Measurements from ENCODE around the gene ESYT2. TPM values are rescaled to one million over a fixed set of nuclear protein-coding genes. Genes with fewer than 3 reads are reported as not detected.

ESYT2 gene
- polyA plus RNA-seq, 1 donor (not counting 4 experiments of a cell fraction or from before 2014, with no cell fraction given), result 45.9 TPM

DNA sequence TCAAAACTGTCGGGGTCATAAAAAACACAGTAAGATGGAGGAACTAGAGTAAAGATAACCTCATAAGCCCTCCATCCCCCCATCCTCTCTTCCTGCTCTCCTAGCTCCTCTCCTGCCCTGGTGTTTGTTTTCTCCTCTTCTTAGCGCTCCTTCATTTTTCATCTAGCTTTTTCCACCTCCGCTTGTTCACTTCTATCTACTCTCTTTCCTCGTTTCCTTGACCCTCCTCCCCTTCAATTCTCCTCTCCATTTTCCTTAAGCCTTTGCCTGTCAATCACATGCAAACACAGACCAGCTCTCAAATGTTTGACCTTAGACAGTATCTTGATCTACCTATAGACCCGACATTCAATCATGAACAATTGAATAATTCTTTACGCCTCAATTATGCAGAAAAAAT, 134.7 kb downstream of the ESYT2 start:
- no peaks in the 10 kb centered on the region for H3K9me3 ChIP-seq (ENCODE audit: control insufficient read depth, low read depth, low read length)
- peaks cover 29% of the 10 kb centered on the region for H3K79me2 ChIP-seq (ENCODE audit: control insufficient read depth, insufficient read depth, low read length)
- H3K4me1 ChIP-seq (ENCODE audit: control insufficient read depth, extremely low read depth, insufficient read depth, low read length), result peaks cover 3% of the 10 kb centered on the region
- dilution Hi-C loops (cut with MboI; ENCODE audit: extremely low pct_ligation_motif_present, low sequenced_read_pairs), result no loop called here
- no peak overlapping the region for H3K4me3 ChIP-seq (ENCODE audit: control insufficient read depth in 2 of 3, extremely low read depth in 1 of 3, insufficient read depth in 2 of 3, low read depth in 1 of 3, low read length in 3 of 3)
- H3K27ac ChIP-seq (ENCODE audit: control insufficient read depth, insufficient read depth, low read length), result no peak overlapping the region
- H2AFZ ChIP-seq (ENCODE audit: control insufficient read depth, low read length), result no peak overlapping the region
- H4K20me1 ChIP-seq (ENCODE audit: control insufficient read depth, extremely low read depth, insufficient read depth, low read length), result no peaks in the 10 kb centered on the region
- FAIRE-seq (no peak), DNase-seq (ENCODE audit: low read depth, low spot score) (no peak)
- H3K27me3 ChIP-seq (ENCODE audit: control insufficient read depth, extremely low read depth, insufficient read depth, low read length), result no peaks in the 10 kb centered on the region
- H3K4me2 ChIP-seq (ENCODE audit: control insufficient read depth, extremely low read depth, insufficient read depth, low read depth, low read length), result no peak overlapping the region
- no peak for TF ChIP-seq CTCF (optimal IDR thresholded peaks at IDR 0.05 in 1 of 3, IDR thresholded peaks at IDR 0.05 in 1 of 3, conservative IDR thresholded peaks at IDR 0.05 in 1 of 3; ENCODE audit: extremely low read depth in 1 of 3, insufficient read depth in 2 of 3, low read length in 3 of 3)
- TF ChIP-seq EZH2 (IDR thresholded peaks at IDR 0.05; ENCODE audit: low read length), result no peak
- H3K9me1 ChIP-seq (ENCODE audit: control insufficient read depth, extremely low read depth, insufficient read depth, low read length), result no peaks in the 10 kb centered on the region
- H3K9ac ChIP-seq (ENCODE audit: control insufficient read depth, extremely low read depth, insufficient read depth, low read length), result no peak overlapping the region
- H3K36me3 ChIP-seq (ENCODE audit: control insufficient read depth in 2 of 2, extremely low read depth in 1 of 2, insufficient read depth in 2 of 2, low read length in 2 of 2), result peaks cover 0 to 13% of the 10 kb centered on the region in 2 experiments

DNA sequence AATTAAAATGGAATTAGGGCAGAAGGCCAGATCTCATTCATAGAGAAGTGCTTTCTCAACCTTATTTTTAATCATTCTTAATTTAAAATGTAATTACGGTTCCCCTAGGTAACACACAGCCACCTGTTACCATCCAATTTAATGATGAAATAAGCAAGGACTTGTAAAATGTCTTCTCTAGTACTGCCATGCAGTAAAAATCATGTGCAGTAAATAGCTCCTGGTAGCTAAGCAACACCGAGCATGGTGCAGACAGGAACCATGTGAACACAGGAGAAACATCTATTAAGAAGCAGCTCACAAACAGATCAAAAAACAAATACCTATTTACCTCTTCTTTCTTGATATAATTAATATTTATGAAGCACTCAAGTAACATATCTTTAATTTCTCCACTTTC, 139.8 kb downstream of the ESYT2 start:
- no peak overlapping the region for H2AFZ ChIP-seq (ENCODE audit: control insufficient read depth, low read length)
- no peak overlapping the region for H3K4me3 ChIP-seq (ENCODE audit: control insufficient read depth in 2 of 3, extremely low read depth in 1 of 3, insufficient read depth in 2 of 3, low read depth in 1 of 3, low read length in 3 of 3)
- peaks cover 0 to 4% of the 10 kb centered on the region in 2 experiments for H3K36me3 ChIP-seq (ENCODE audit: control insufficient read depth in 2 of 2, extremely low read depth in 1 of 2, insufficient read depth in 2 of 2, low read length in 2 of 2)
- DNase-seq (ENCODE audit: low read depth, low spot score) (no peak), FAIRE-seq (no peak)
- H3K27me3 ChIP-seq (ENCODE audit: control insufficient read depth, extremely low read depth, insufficient read depth, low read length), result no peaks in the 10 kb centered on the region
- no peaks in the 10 kb centered on the region for H3K79me2 ChIP-seq (ENCODE audit: control insufficient read depth, insufficient read depth, low read length)
- dilution Hi-C loops (cut with MboI; ENCODE audit: extremely low pct_ligation_motif_present, low sequenced_read_pairs), result no loop called here
- H3K4me1 ChIP-seq (ENCODE audit: control insufficient read depth, extremely low read depth, insufficient read depth, low read length), result no peaks in the 10 kb centered on the region
- no peaks in the 10 kb centered on the region for H3K9me3 ChIP-seq (ENCODE audit: control insufficient read depth, low read depth, low read length)
- no peak overlapping the region for H3K9ac ChIP-seq (ENCODE audit: control insufficient read depth, extremely low read depth, insufficient read depth, low read length)
- H4K20me1 ChIP-seq (ENCODE audit: control insufficient read depth, extremely low read depth, insufficient read depth, low read length), result no peaks in the 10 kb centered on the region
- H3K9me1 ChIP-seq (ENCODE audit: control insufficient read depth, extremely low read depth, insufficient read depth, low read length), result no peaks in the 10 kb centered on the region
- no peak overlapping the region for H3K4me2 ChIP-seq (ENCODE audit: control insufficient read depth, extremely low read depth, insufficient read depth, low read depth, low read length)
- no peak for TF ChIP-seq CTCF (optimal IDR thresholded peaks at IDR 0.05 in 1 of 3, IDR thresholded peaks at IDR 0.05 in 1 of 3, conservative IDR thresholded peaks at IDR 0.05 in 1 of 3; ENCODE audit: extremely low read depth in 1 of 3, insufficient read depth in 2 of 3, low read length in 3 of 3)
- TF ChIP-seq EZH2 (IDR thresholded peaks at IDR 0.05; ENCODE audit: low read length), result no peak
- H3K27ac ChIP-seq (ENCODE audit: control insufficient read depth, insufficient read depth, low read length), result no peak overlapping the region
